GM21360 (cell line): ENCODE measurements around the gene MSRB1.
"Not testable (repeated sequence)": the region's sequence is repeated elsewhere in the genome, so short reads cannot be mapped to it uniquely, and the experiment has no call there.

Experiments used
- ATAC-seq: cut with Tn5 transposase; IDR thresholded peaks from one replicate; pipeline ENCODE4 v1.9.1; 2021; ENCODE audit warnings: mild to moderate bottlenecking, moderate library complexity; ENCODE audit not compliant: unreplicated experiment

MSRB1 gene

DNA sequence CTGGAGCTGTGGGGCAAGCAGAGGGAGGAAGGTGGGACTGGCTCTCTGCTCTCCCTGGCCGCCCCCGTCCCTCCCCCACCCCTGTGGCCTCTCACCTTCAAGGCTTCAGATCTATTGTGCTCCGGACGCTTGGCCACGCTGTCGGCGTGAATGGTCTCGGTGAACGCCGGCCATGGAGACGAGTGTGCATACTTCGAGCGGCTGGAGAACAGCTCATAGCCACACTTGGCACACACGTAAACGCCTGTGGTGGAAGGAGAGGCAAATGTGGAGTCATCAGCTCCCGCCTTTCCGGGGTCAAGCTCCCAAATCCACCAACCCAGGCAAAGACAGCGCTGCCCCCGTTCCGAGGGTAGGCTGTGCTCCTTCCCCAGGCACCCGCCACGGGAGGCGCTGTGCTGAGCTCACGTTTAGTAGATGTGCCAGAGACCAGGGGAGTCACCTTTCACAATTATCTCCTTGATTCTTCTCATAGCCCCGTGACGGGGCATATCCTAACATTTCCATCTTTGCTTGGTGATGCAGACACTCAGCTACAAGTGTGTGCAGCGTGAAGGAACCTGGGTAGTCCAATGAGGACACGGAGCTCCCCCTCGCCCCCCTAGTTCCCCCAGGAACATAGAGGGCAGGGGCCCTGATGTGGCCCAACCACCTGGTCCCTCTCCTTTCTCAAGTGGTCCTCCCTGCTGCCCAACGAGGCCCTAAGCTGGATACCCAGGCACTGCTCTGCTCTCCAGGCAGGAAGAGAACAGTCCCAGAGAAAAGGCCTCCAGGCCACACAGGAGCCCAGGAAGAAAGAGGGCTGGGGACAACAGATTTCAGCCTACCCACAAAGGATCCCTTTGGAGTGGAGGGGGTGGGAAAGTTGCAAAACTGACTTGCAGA is 1.6 kb downstream of the MSRB1 start:
- no peak for ATAC-seq

DNA sequence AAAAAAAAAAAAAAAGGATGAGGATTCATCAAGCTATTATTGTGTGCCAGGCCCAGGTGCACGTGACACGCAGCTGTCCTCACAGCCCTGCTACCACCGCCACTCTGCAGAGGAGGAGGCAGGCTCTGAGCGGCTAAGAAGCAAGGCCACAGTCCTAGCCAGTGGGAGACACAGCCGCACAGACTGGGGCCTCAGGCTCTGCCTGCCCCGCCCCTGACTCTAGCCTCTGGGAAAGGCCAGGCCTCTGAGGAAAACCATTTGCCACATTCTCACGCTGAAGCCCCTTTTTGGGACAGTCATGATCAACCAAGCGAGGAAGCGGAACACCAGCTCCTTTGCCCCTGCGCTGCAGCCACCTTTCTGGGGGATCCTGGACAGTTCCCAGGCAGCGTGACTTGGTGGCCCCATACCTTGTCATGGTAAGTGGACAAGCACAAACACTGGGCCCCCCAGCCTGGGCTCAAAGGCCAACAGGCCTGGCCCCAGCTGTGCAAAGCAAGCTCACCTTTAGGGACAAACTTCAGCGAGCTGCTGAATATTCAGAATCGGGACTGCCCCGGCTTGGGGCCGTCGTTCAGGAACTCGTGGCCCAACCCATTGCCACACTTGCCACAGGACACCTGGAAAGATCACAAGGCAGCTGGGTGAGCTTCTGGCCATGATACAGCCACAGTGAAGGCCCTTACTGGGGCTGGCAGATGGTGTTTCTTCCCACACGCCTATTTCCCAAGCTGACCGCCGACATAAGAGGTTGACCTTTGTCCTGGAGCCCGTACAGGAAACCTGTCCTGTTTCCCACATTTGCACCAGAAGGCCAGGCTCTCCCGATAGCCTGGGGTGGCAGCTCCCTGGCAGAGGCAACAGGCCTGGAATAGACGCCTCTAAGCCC is 2.5 kb downstream of the MSRB1 start:
- no peak for ATAC-seq

DNA sequence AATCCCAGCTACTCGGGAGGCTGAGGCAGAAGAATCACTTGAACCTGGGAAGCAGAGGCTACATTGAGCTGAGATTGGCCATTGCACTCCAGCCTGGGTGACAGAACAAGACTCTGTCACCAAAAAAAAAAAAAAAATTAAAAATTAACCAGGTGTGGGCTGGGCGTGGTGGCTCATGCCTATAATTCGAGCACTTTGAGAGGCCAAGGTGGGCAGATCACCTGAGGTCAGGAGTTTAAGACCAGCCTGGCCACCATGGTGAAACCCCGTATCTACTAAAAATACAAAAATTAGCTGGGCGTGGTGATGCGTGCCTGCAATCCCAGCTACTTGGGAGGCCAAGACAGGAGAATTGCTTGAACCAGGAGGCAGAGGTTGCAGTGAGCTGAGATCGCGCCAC is 3.2 kb downstream of the MSRB1 start:
- ATAC-seq, result not testable (repeated sequence)

DNA sequence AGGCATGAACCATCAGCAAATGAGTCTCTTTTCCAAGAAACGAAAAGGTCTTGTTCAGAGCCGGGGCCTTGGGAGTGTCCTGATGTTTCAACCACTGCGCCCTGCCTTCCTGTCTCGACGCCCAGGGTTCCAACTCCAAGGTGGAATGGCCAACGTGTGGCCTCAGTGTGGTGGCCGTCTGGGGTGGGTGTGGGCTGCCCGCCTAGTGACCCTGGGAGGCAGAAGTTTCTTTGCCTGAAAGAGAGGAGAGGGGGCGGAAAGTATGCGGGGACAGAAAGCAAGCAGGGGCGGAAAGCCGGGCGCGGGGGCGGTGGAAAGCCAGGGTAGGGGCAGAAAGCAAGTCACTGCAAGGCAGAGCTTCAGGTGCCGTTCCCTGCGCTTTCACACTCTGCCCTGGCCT is 4.1 kb downstream of the MSRB1 start:
- ATAC-seq, result no peak

DNA sequence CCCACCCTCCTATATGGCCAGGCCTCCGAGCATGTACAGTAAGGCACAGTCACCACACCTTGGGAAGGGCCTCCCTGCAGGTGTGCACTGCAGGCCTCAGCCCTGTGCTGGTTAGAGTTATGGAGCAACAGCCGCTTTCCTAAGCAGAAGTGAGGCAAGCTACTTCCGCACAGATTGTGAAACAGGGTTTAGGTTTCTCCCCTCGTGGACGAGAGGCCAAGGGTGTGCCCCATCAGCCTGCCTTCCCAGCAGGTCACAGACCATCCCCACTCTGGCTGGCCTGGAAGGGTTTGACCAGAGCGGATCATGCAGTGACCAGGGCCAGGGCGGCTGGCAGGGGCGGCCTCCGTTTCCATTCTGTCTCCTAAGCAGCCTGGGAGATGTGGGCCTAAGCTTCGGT is 4.7 kb downstream of the MSRB1 start:
- no peak for ATAC-seq

DNA sequence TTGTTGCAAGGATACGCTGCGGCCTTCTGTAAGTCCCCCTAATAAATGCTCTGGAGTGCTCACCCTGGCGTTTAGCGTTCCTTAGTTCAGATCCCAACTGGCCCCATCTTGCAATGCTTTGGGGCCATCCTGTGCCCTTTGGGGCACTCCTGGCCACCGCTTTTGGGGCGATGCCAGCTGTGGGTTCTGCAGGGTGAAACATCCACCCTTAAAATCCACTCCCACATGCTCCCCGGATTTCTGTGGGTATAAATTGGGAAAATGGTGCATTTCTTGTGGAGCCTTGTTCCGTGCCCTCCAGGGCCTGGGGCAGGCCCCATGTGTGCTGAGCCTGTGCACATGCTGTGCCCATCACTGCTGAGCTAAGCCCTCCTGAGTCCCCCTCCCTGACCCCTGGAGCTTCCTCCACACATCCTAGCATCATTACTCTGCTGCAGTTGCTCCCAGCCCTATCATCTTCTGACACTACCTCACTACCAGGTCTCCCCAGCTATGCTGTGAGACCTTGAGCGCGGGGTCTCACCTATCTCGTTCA is 6.0 kb downstream of the MSRB1 start:
- ATAC-seq, result no peak

DNA sequence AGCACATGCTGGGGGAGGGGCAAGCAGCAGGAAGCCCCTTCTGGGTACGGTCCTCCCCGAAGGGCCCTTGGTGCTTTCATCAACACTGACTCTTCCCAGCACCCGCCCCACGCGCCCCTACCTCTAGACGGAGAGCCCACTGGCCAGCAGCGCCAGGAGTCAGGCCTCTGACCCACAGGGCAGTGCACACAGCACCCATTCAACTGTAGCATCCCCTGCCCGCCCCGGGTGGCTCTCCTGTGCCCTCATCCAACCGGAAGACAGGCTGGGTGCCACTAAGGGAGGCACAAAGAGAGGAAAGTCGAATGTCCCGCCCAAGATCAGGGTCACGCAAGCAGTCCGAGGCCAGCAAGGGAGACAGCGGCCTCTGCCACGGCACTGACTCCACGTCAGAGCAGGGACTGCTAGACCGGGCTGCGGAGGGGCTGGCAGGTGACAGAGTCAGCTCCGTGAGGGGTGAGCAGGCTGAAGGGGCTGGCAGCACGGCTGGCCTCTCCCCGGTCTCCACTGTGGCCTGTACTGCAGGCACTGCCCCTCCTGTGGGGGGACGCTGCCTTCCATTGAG is 9.8 kb downstream of the MSRB1 start:
- ATAC-seq, result no peak

DNA sequence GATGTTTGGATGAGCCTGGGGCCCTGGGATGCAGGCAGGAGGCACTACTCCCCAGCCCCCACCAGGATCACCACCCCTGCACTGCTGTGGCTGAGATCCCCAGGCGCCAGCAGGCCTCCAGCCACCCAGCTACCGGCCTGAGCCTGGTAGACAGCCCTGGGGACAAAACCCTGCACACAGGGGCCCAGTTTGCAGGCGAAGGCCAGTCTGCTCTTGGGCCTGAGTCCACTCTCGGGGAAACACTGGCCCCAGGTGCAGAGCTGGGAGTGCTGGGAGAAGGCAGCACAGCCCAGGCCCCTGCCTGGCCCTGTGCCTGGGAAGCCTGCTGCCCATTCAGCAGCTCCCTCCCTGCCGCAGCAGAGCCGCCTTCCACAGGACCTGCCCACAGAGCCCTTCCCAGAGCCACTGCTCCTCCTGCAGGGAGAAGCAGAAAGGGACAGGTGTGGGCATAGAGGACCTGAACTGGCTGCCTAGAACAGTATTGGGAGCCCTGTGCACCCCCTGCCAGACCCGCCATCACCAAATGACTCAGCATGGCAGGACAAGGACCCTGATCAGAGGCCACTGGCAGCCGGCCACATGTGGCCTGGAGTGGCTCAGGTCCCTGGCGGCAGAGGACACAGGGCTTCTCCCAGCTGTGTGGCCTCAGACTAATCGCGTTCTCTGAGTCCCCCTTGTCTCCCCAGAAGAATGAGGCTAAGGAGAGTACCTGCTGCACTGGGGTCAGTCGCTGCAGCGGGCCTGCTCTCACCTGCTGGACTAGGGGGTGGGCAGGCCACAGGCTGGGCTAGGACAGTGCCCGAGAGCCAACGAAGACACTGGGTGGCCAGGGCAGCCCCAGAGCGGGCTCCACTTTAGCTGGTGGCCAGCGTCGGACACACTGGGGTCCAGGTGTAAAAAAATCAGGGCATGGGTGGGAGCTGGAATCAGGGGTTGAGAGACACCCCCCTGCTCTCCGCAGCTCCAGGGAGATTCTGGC is 10.7 kb downstream of the MSRB1 start:
- no peak for ATAC-seq

DNA sequence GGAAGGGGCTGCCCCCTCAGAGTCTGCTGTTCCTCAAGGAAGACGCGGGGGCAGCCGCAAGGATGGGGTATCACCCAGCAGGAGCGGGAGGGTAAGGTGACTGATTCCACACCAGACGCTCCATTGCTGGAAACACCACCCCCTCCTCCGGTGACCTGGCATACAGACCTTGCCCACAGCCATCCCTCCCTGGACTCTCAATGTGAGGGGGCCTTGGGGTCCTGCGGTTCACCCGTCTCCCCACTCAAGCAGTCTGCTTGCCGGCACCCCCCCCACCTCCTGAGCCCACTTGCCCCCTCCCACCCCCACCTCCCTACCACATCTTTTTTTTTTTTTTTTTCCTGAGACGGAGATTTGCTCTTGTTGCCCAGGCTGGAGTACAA is 12.7 kb downstream of the MSRB1 start:
- ATAC-seq, result no peak

DNA sequence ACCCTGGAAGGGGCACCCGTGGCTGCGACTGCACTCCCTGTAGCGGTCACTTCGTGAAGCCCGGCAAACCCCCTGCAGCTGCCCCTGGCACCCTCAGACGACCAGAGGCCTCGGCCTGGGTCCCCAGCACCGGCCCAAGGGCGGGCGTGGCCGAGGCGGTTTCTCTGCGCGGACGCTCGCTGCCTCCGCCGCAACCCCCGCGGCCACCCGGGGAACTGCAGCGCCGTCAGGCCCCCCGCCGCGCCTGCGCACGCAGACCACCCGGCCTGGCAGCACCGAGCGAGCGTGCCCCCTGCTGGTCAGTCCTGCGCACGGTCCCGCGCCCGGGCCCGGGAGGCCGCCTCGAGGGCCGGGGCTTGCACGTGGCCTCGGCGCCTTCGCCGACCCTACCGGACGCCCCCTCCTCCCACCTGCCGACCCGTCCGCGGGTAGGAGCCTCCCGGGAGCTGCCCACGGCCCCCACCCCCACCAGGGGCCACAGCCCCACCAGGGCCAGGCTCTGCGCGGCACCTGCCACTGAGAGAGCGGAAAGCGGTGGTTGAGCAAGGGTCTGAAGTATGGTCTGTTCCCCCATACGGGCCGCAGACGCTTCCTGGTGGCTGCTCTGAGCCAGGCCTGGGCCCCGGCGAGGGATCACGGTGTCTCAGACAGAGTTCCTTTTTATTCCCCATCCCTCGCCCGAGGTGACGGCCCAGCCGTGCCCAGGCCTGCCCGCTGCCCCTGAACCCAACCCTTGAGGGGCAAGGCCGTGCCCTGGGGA is 13.2 kb downstream of the MSRB1 start:
- peak; percentile 90 for ATAC-seq

DNA sequence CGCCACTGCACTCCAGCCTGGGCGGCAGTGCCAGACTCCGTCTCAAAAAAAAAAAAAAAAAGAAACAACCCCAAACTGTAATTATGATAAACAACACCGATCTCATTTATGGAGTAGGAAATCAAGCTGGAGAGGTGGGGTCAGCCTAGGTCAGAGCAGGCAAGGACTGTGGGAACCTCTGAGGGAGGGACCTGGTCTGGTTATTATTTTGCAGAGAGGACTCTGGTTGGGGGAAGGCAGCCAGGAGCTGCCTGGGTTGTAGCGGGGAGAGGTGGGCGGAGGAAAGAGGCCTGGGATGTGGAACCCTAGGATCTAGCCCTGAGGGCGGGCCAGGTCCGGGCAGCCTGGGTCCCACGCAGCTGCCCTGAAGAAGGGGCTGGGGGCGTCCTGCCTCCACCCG is 13.9 kb downstream of the MSRB1 start:
- ATAC-seq, result no peak

DNA sequence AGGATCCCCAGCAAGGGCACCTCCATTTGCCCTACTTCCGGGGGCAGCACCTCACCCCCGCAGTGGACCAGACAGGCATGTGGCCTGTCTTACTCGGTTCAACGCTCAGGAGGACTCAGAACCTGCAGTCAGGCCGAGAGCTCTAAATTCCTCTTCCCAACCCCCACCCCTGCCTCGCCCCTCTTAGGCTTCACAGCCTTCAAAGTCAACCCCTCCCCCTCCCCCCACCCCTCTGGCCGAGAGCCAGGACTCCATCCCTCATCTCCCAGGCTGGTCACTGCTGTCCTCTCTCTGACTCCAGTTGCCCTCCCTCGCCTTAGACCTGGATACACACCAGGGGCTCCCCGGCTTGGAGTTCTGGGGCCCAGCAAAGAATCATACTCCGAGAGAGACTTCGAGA is 16.7 kb downstream of the MSRB1 start:
- no peak for ATAC-seq

DNA sequence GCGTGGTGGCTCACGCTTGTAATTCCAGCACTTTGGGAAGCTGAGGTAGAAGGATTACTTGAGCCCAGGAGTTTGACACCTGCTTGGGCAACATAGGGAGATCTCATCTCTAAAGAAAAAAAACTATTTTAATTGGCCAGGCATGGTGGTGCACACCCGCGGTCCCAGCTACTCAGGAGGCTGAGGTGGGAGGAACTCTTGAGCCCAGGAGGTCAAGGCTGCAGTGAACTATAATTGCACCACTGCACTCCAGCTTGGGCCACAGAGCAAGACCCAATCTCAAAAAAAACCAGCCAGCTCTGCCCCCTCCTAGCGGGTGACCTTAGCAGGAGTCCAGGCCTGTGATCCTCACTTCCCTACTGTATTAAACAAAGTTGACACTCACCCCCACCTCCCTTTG is 18.9 kb downstream of the MSRB1 start:
- no peak for ATAC-seq

DNA sequence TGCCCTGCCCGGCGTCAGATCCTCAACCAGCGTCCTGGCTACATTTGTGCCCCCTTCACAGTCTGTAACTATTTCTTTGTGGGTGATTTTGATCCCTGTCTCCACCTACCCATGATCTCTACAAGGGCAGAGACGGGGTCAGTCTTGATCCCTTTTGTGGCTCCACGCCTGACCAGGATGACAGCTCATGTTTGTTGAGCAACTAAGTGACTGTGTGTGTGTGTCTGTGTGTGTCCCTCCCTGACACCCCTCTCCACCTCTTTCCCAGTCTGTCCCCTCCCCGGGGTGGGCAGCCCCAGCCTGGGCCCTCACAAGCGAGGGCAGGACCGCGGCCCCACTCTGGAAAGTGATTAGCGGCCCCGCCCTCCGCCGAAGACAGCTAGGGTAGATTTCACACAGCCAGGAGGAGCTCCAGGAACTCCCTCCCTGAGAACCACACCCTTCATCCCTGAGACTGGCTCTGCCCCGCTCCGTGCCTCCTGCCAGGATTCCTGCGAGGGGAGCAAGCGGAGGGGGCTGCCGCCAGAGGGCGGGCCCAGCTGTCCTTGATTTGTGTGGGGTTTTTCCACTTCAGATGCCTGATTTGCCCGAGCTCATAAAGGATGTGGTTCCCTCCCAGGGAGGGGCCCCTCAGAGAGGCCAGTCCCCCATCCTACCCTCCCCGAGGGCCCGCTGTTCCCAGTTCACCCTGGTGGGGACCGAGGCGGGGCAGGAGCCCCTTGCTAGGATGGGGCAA is 19.5 kb downstream of the MSRB1 start:
- ATAC-seq, result no peak

DNA sequence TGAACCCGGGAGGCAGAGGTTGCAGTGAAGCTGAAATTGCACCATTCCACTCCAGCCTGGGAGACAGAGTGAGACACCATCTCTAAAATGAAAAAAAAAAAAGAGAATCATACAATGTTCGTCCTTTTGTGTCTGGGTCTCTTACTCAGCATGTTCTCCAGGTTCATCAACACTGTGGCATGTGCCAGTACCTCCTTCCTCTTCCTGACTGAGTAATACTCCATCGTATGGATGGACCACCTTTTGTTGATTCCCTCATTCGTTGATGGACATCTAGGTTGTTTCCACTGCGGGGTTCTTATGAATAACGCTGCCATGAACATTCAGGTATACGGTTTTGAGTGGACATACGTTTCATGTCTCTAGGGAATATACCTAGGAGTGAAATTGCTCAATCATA is 20.6 kb downstream of the MSRB1 start:
- ATAC-seq, result no peak

DNA sequence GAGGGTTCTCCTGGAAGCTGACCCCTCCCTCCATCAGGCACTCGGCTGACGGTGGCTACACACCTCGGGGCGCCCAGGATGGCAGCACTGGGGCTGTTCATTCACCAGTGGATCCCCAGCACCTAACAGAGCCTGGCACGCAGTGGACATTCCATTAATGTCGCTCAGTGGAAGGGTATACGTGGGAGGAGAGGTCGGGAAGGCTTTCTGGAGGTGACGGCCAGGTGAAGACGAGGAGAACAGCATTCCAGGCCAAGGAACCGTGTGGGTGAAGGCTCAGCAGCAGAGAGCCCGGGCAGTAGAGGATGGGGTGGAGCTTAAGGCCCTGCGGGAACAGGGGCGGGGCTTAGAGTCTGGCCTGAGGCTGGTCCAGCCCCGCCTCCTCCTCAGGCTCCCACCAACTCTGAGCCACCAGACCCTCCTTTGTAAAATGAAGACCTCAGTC is 22.2 kb downstream of the MSRB1 start:
- ATAC-seq, result no peak

DNA sequence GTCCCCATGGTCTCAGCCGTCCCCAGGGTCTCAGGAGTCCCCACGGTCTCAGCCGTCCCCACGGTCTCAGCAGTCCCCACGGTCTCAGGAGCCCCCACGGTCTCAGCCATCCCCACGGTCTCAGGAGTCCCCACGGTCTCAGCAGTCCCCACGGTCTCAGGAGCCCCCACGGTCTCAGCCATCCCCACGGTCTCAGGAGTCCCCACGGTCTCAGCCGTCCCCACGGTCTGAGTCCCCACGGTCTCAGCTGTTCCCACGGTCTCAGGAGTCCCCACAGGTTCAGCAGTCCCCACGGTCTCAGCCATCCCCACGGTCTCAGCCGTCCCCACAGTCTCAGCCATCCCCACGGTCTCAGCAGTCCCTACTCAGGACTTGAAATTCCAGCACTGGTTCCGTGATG is 22.9 kb downstream of the MSRB1 start:
- not testable (repeated sequence) for ATAC-seq

DNA sequence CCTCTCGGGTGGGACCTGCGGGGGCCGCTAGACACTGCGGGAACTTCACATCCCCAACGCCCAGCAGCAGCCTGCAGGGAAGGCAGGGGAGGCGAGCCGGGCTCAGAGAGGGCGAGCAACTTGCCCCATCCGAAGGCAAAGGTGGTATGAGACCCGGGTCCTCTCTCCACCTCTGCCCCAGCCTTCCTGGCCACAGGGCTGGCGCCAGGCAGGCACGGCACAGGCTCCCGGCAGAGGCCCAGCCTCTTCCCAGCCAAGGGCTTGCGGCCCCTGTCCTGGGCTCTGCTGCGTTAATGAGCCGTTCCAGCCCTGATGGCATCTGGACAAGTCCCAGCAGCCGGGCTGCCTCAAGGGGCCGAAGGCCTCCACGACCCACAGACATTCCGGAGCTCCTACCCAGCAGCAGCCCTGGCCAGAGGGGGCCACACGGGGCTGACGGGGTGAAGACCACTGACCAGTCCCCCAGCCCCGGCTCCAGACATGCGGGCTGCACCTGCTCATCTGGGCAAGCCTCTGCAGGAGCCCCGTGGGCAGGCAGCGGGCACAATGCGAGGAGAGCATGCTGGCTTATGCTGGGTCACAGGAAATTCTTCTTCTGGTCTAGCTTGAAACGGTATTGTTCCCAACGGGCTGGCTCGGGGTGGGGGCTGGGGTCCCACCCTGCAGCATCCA is 23.5 kb downstream of the MSRB1 start:
- ATAC-seq, result no peak
